Mesodermal cell (in vitro differentiated cells): Measurements from ENCODE around the gene CISD1.

ENCODE experiments used
- H3K27ac ChIP-seq: 2 replicates; pipeline ENCODE4 v1.7.0; 2013; ENCODE audit warnings: mild to moderate bottlenecking, low read depth, low read length, moderate library complexity; ENCODE audit not compliant: severe bottlenecking
- H3K36me3 ChIP-seq: 2 replicates; pipeline ENCODE4 v1.7.1; 2013; ENCODE audit warnings: mild to moderate bottlenecking, low read length, moderate library complexity; ENCODE audit not compliant: control insufficient read depth, insufficient read depth
- H3K4me1 ChIP-seq: one replicate; pipeline ENCODE4 v1.7.1; 2013; ENCODE audit warnings: mild to moderate bottlenecking, low read length; ENCODE audit not compliant: insufficient read depth, control insufficient read depth, poor library complexity, severe bottlenecking
- H3K4me3 ChIP-seq: 2 replicates; pipeline ENCODE4 v1.7.0; 2013; ENCODE audit warnings: low read length, control low read depth, mild to moderate bottlenecking; ENCODE audit not compliant: insufficient read depth, poor library complexity, severe bottlenecking; ENCODE audit errors: extremely low read depth
- H3K9me3 ChIP-seq: 2 replicates; pipeline ENCODE4 v1.7.1; 2013; ENCODE audit warnings: mild to moderate bottlenecking, low read length, moderate library complexity; ENCODE audit not compliant: control insufficient read depth
- WGBS, 2 experiments: methylation state at CpG; one replicate each; pipeline ENCODE4 v1.1.5; 2013; ENCODE audit warnings: missing lambda C conversion rate in 2 of 2; ENCODE audit not compliant: insufficient coverage in 2 of 2; 5-methylcytosine and 5-hydroxymethylcytosine counted together

CISD1 gene

DNA sequence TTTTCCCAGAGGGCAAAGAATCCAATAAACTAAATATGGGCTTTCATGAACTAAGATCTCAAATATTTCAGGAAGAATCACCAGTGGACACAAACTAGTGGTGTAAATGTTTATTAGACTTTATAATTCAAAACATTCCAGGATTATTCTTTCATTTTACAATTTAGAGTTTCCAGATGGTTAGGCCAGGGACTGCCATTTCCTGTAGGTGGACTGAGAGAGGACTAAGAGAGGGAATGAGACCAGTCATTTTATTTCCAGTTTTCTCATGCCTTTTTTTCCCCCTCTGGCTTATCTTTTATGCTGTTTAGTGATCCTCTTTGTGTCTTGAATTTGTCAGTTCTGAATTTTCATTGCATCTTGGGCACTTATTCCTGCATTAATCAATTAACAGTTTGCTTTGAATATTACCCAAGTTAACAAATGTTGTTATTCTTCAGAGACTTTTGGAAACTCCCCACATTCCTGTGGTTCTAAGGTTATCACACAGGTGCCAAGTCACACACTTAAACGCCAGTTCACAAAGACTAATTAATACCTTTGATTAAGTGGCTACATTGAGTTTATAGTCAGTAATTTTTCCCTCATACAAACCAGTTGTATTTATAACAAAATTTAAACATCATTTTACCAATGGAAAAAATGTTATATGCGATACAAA, 12.3 kb downstream of the CISD1 start:
- Histone ChIP-seq H3K36me3 (peaks cover 13% of the 10 kb centered on the region), H3K9me3 (no peaks in the 10 kb centered on the region), H3K27ac (no peak overlapping the region), H3K4me3 (no peak overlapping the region), H3K4me1 (peaks cover 4% of the 10 kb centered on the region)
- no CpG with 5 or more reads among the region's 2 CpGs for WGBS, 2 experiments

DNA sequence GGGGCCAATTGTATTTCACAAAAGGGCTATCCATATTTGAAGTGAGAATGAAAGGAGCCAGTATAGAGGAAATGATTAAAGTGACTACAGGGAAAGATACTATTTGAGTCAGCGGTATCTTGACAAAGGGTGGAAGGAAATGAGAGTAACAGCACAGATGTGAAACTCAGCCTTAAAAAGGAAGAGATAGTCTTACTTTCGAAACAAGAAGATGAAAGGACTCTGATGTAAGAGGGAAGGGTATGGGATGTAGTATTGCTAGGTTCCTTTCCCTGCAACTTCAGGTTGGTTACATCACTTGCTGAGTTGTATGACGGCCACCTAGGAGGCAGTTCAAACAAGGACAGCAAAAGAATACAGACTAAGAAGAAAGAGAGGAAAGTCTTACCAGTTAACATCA, 13.7 kb downstream of the CISD1 start:
- H3K27ac ChIP-seq = no peak overlapping the region
- H3K4me3 ChIP-seq = no peak overlapping the region
- H3K9me3 ChIP-seq = no peaks in the 10 kb centered on the region
- peaks cover 4% of the 10 kb centered on the region for H3K4me1 ChIP-seq
- peaks cover 13% of the 10 kb centered on the region for H3K36me3 ChIP-seq
- WGBS, 2 experiments = 85 to 100% methylated on average over 2 to 3 of the region's 3 CpGs

DNA sequence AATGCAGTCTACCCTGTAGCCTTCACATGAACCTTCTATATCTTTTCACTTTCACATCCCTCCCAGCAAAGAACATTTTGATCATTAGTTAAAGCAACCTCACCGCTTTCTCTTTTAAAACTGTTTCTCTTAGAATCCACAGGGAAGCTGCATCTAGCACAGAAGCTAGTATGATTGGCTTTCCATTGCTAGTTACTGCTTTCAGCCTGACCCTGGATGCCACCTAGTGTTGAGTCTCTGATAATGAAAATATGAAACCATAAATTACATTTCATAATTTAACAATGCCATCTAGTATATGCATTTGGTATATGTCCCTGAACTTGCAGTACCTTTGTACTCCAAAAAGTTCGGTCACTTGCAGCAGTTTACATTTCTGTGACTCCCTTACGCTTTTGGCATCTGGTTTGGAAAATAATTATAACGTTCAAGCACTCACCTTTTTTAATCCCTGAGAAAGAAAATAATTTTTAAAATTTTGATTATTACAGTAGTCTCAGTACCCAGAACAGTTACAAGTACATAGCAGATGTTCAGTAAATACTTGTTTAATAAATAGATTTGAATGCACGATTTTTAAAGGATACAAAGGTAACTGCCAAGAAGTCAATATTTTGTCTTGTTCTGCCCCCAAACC, 22.7 kb downstream of the CISD1 start:
- H3K36me3 ChIP-seq = peaks cover 6% of the 10 kb centered on the region
- H3K4me1 ChIP-seq = no peaks in the 10 kb centered on the region
- no peak overlapping the region for H3K27ac ChIP-seq
- 100% methylated on average over 1 to 2 of the region's 5 CpGs for WGBS, 2 experiments
- H3K4me3 ChIP-seq = no peak overlapping the region
- H3K9me3 ChIP-seq = no peaks in the 10 kb centered on the region

DNA sequence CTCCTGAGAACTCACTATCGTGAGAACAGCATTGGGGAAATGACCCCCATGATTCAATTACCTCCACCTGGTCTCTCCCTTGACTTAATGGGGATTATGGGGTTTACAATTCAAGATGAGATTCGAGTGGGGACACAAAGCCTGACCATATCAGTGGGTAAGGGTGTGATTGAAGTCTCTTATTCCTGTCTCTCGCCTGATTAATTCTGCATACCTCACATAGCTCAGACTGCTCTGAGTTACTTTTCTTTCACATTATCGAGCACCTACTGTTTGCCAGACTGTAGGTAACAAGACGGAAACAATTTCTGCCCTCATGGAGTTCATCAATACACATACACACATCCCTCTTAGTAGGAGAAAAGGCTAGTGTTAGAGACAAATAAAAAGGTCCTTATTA, 25.0 kb downstream of the CISD1 start:
- 100% methylated on average over 1 of the region's 5 CpGs; no CpG with 5 or more reads in 1 of the 2 experiments for WGBS, 2 experiments
- Histone ChIP-seq H3K27ac (no peak overlapping the region), H3K4me3 (no peak overlapping the region), H3K4me1 (no peaks in the 10 kb centered on the region), H3K9me3 (no peaks in the 10 kb centered on the region), H3K36me3 (peaks cover 6% of the 10 kb centered on the region)

DNA sequence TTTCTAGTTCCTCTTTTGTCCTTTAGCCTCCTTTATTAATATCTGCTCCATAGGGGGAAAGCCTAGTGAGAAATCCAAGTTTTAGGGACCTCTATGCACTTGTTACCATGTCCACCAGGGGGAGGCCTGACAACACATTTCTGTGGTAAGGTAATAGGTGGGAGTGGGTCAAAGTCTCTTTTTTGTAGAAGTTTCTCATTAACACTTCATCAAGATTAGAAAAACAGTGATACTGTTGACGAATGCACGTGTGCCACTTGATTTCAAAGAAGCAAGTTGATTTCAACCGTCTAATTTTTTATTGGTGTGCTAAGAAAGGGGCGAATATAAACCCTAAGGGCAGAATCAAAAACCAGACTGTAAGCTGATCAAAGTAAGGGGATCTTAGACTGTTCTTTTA, 30.6 kb downstream of the CISD1 start:
- H3K9me3 ChIP-seq = no peaks in the 10 kb centered on the region
- 27 to 29% methylated on average over 3 of the region's 4 CpGs for WGBS, 2 experiments
- no peak overlapping the region for H3K4me3 ChIP-seq
- H3K4me1 ChIP-seq = no peaks in the 10 kb centered on the region
- H3K36me3 ChIP-seq = no peaks in the 10 kb centered on the region
- H3K27ac ChIP-seq = no peak overlapping the region

DNA sequence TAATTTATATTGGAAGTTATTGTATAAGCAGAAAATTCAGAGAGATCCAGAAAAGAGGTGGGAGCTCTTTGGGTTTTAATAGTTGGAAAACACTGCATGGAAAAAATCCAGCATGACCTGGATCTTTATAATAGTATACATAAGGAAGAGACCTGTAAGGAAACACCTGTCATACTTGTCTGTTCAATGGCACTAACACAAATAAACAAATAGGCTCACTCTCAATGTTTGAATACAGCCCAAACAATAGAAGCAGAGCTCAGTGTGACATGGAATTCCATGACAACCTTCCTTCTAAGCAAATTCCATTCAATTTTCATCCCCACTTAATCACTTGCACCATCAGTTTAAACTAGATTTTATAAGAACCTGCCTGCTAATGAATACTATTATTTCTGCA, 31.7 kb downstream of the CISD1 start:
- no peak overlapping the region for H3K27ac ChIP-seq
- H3K9me3 ChIP-seq = no peaks in the 10 kb centered on the region

DNA sequence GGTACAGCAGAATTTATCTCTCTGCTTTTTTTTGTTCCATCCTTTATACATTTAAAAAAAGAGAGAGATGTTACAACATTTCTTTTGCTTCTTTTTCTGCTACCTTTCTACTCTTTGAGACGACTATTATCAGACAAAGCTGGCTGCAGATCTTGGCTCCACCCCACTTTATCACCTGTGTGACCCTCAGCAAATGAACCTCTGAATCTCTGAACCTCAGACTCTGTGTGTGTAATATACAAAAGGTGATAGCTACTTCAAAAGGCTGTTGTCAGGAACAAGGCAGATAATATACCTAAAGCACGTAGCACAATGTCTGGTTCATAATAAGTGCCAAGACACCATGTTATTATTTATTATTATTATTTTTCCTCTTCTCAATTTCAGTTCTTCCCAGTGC, 33.3 kb downstream of the CISD1 start:
- Histone ChIP-seq H3K9me3 (no peaks in the 10 kb centered on the region), H3K27ac (no peak overlapping the region), H3K4me1 (no peaks in the 10 kb centered on the region), H3K4me3 (no peak overlapping the region), H3K36me3 (no peaks in the 10 kb centered on the region)
- WGBS, 2 experiments = no CpG with 5 or more reads among the region's 2 CpGs

More for the DNA sequence above, 31.7 kb downstream of the CISD1 start:
- no peaks in the 10 kb centered on the region for H3K4me1 ChIP-seq
- H3K4me3 ChIP-seq = no peak overlapping the region
- H3K36me3 ChIP-seq = no peaks in the 10 kb centered on the region

DNA sequence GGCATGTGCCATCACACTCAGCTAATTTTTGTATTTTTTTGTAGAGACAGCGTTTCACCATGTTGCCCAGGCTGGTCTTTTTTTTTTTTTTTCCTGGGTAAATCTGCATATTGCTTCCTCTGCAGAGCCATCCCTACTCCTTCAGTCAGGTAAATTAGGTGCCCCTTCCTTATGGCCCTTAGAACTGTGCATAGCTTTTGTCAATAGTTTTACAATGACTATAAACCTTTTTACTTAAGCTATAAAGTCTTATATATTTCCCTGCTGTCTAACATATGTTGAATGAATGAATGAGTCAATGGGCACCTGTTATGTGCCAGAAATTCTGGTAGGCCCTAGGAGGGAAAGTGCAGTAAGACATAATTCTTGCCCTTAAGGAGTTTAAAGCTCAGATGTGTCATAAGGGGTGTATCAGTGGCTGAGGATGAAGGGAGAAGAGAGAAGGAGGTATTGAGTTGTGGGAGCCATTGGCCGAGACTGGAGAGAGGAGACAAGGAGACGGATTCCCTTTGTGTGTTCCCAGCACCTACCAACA, 35.2 kb downstream of the CISD1 start:
- H3K27ac ChIP-seq = no peak overlapping the region
- H3K4me3 ChIP-seq = no peak overlapping the region
- 100% methylated on average over 1 of the region's 3 CpGs; no CpG with 5 or more reads in 1 of the 2 experiments for WGBS, 2 experiments
- H3K9me3 ChIP-seq = no peaks in the 10 kb centered on the region
- no peaks in the 10 kb centered on the region for H3K4me1 ChIP-seq
- no peaks in the 10 kb centered on the region for H3K36me3 ChIP-seq

DNA sequence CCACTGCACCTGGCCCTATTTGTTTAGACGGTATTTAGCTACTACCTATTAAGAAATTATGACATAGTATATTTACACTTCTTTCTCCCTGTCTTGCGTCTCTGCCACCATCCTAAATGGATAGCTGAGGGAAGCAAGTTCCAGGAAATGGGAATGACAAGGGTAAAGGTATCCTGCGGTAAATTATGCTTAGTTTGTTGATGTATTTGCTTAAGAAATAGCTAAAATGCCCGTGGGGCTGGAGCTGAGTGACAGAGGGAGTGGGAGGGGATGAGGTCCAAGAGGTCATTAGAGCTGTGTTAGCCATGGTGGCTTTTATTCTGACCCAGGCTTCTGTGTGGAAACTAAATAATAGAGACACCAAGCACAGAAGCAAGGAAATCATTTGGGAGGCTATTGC, 36.9 kb downstream of the CISD1 start:
- Histone ChIP-seq H3K9me3 (no peaks in the 10 kb centered on the region), H3K27ac (no peak overlapping the region), H3K4me3 (no peak overlapping the region), H3K36me3 (no peaks in the 10 kb centered on the region), H3K4me1 (no peaks in the 10 kb centered on the region)
- WGBS, 2 experiments = 58 to 59% methylated on average over 2 of the region's 4 CpGs

DNA sequence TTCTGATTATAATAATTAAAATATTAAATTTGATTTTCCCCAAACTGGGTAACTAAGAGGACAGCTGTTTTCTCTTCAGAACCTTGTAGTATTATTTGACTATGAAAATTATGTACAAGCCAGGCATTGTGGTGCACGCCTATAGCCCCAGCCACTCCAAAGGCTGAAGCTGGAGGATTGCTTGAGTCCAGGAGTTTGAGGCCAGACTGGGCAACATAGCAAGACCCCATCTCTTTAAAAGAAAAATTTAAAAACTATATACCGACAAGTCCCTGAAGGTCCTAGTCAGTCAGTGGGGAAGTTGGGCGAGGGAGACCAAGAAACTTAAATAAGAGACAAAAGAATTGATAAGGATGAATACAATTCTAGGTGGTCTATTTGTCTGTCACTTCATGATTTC, 38.7 kb downstream of the CISD1 start:
- H3K4me1 ChIP-seq = no peaks in the 10 kb centered on the region
- H3K4me3 ChIP-seq = no peak overlapping the region
- H3K9me3 ChIP-seq = no peaks in the 10 kb centered on the region
- H3K36me3 ChIP-seq = no peaks in the 10 kb centered on the region
- no peak overlapping the region for H3K27ac ChIP-seq
- WGBS, 2 experiments = 100% methylated on average over 1 of the region's 3 CpGs; no CpG with 5 or more reads in 1 of the 2 experiments

DNA sequence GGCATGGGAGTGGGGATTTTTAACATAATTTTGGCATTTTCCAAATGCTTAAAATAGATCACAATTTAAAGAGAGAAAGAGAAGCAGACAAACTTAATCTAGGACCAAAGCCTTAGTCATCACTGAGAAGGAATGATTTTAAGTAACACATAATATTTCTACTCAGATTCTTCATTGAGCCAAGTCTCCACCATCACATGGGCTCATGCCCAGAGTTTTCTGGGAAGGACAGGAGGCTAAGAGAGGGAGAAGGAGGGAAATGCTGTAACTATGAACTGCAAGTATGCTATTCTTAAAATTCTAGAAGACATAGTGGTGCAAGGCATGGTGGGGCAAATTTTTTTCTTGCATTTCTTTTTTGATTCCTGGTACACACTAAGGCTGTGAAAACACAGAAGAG, 42.1 kb downstream of the CISD1 start:
- no peaks in the 10 kb centered on the region for H3K4me1 ChIP-seq
- no peak overlapping the region for H3K27ac ChIP-seq
- H3K36me3 ChIP-seq = no peaks in the 10 kb centered on the region
- no peak overlapping the region for H3K4me3 ChIP-seq
- no peaks in the 10 kb centered on the region for H3K9me3 ChIP-seq
